Cardiac septum (tissue), 1 donor: ENCODE results near the gene MNX1. TPM values are rescaled to one million over a fixed set of nuclear protein-coding genes. Genes with fewer than 3 reads are reported as not detected.

Source experiments
- DNase-seq: peaks from one replicate; pipeline ENCODE4 v3.0.0-alpha.2; 2020; ENCODE audit warnings: low spot score
- intact Hi-C: fragments of 100-400 bp; cut with DNase I; formaldehyde crosslinking; loops from one replicate; pipeline ENCODE4 v1.14.0; 2022
- long read RNA-seq: library from polyadenylated mRNA; unstranded; transcript quantifications from one replicate; pipeline ENCODE4 v2.0.0, GENCODE V29; 2021
- total RNA-seq: library from RNA; stranded (reverse); fragmentation: NEBNext Ultra II Directional; extraction: Animal tissue kit (Norgen Biotek cat#: 25700); gene quantifications from one replicate; pipeline ENCODE4 v1.2.1, GENCODE V29; 2021
- donor health status: DM: no; HTN: no; CAD: no.

MNX1 gene
- total RNA-seq: not detected
- long read RNA-seq: 0 reads

GRCh38 chr7:157010588-157011332, at the start of gene MNX1:
MNX1 (minus strand) TSS chr7:157010663; CDS start chr7:157010350, 313 bp downstream.
- DNase-seq: no peak

GRCh38 chr7:157059534-157059933, 49.1 kb upstream of the MNX1 start:
- no peak for DNase-seq
- intact Hi-C loops: no loop called here

More at GRCh38 chr7:157010588-157011332, at the start of gene MNX1:
- intact Hi-C loops: no loop called here

GRCh38 chr7:157058701-157059100, 48.2 kb upstream of the MNX1 start:
- intact Hi-C loops: no loop called here
- no peak for DNase-seq

- intact Hi-C loops: no loop called here
- no peak for DNase-seq
Observed at GRCh38 chr7:157058068-157058467, 47.6 kb upstream of the MNX1 start.

GRCh38 chr7:157056957-157057902, 46.8 kb upstream of the MNX1 start:
- intact Hi-C loops: no loop called here
- no peak for DNase-seq

- intact Hi-C loops: no loop called here
- DNase-seq: no peak
Observed at GRCh38 chr7:157056246-157056645, 45.8 kb upstream of the MNX1 start.

GRCh38 chr7:157054927-157055326, 44.5 kb upstream of the MNX1 start:
- intact Hi-C loops: no loop called here

GRCh38 chr7:157053118-157053517, 42.7 kb upstream of the MNX1 start:
- DNase-seq: no peak
- intact Hi-C loops: no loop called here

More at GRCh38 chr7:157054927-157055326, 44.5 kb upstream of the MNX1 start:
- no peak for DNase-seq

GRCh38 chr7:157047148-157047547, 36.7 kb upstream of the MNX1 start:
- intact Hi-C loops: no loop called here
- no peak for DNase-seq

- intact Hi-C loops: no loop called here
- no peak for DNase-seq
Observed at GRCh38 chr7:157046681-157047080, 36.2 kb upstream of the MNX1 start.

GRCh38 chr7:157044943-157045660, 34.6 kb upstream of the MNX1 start:
- intact Hi-C loops: no loop called here
- no peak for DNase-seq

GRCh38 chr7:157044147-157044687, 33.8 kb upstream of the MNX1 start:
- intact Hi-C loops: no loop called here
- no peak for DNase-seq

GRCh38 chr7:157043745-157044144, 33.3 kb upstream of the MNX1 start:
- no peak for DNase-seq
- intact Hi-C loops: no loop called here

GRCh38 chr7:157041514-157042277, 31.2 kb upstream of the MNX1 start:
- intact Hi-C loops: no loop called here

GRCh38 chr7:157041004-157041403, 30.5 kb upstream of the MNX1 start:
- intact Hi-C loops: no loop called here
- DNase-seq: no peak

More at GRCh38 chr7:157041514-157042277, 31.2 kb upstream of the MNX1 start:
- no peak for DNase-seq

GRCh38 chr7:157037635-157038034, 27.2 kb upstream of the MNX1 start:
- intact Hi-C loops: no loop called here
- no peak for DNase-seq

GRCh38 chr7:157037028-157037427, 26.6 kb upstream of the MNX1 start:
- DNase-seq: no peak
- intact Hi-C loops: no loop called here

GRCh38 chr7:157035979-157036378, 25.5 kb upstream of the MNX1 start:
- intact Hi-C loops: no loop called here
- no peak for DNase-seq

GRCh38 chr7:157035302-157035701, 24.8 kb upstream of the MNX1 start:
- intact Hi-C loops: no loop called here

More at GRCh38 chr7:157035302-157035701, 24.8 kb upstream of the MNX1 start:
- DNase-seq: no peak
